Keratinocyte (primary cell): Measurements from ENCODE around the gene DUSP28.

Experiments used
- EZH2 ChIP-seq: IDR thresholded peaks from one replicate; pipeline ENCODE4 v1.6.1; 2012; ENCODE audit warnings: inconsistent platforms, mild to moderate bottlenecking, low read length, moderate library complexity
- TF ChIP-seq, protein P1 (sequence below), 3 experiments: IDR thresholded peaks in 1 of 3; conservative IDR thresholded peaks in 1 of 3; optimal IDR thresholded peaks in 1 of 3; 2 replicates in 2 of 3; 3 replicates in 1 of 3; pipeline versions ENCODE3 to v1.5.1; 2011; ENCODE audit warnings: low read length in 3 of 3, mild to moderate bottlenecking in 3 of 3, moderate library complexity in 2 of 3, control low read depth in 1 of 3, inconsistent platforms in 1 of 3; ENCODE audit not compliant: insufficient read depth in 2 of 3; ENCODE audit errors: extremely low read depth in 1 of 3

DNA sequence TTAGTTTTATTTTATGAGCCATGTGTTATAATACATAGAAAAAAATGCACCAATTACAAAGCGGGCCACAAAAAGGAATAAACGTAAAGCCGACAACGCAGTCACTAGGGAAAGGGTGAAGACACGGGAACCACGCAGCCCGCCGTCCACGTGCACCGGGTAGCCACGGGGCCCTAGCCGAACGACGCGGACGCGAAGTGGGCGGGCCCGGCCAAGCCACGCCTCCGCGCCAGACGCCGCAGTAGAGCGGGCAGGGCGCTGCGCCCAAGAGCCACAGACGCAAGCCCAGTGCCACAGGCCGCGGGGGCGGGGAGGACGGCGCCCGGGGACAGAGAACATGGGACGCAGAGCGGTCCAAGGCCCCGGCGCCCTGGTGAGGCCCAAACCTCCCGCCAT is at the start of gene DUSP28:
- TF ChIP-seq, protein P1, sequence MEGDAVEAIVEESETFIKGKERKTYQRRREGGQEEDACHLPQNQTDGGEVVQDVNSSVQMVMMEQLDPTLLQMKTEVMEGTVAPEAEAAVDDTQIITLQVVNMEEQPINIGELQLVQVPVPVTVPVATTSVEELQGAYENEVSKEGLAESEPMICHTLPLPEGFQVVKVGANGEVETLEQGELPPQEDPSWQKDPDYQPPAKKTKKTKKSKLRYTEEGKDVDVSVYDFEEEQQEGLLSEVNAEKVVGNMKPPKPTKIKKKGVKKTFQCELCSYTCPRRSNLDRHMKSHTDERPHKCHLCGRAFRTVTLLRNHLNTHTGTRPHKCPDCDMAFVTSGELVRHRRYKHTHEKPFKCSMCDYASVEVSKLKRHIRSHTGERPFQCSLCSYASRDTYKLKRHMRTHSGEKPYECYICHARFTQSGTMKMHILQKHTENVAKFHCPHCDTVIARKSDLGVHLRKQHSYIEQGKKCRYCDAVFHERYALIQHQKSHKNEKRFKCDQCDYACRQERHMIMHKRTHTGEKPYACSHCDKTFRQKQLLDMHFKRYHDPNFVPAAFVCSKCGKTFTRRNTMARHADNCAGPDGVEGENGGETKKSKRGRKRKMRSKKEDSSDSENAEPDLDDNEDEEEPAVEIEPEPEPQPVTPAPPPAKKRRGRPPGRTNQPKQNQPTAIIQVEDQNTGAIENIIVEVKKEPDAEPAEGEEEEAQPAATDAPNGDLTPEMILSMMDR (optimal IDR thresholded peaks at IDR 0.05 in 1 of 3, IDR thresholded peaks at IDR 0.05 in 1 of 3, conservative IDR thresholded peaks at IDR 0.05 in 1 of 3; ENCODE audit: extremely low read depth in 1 of 3, insufficient read depth in 2 of 3, low read length in 3 of 3): no peak
- no peak for TF ChIP-seq EZH2
